Spleen (tissue), 11 donors: ENCODE measurements around the gene FARSA. TPM values are rescaled to one million over a fixed set of nuclear protein-coding genes. Genes with fewer than 3 reads are reported as not detected.
"Not testable (repeated sequence)": the region's sequence is repeated elsewhere in the genome, so short reads cannot be mapped to it uniquely, and the experiment has no call there.

Experiments used
- DNase-seq: peaks from one replicate; pipeline ENCODE4 v3.0.0-alpha.2; 2020
- H3K27ac ChIP-seq, 8 donors: fragments of 200-600 bp; sonication (generic) in 7 of 8; 1 replicate in 4 of 8; 2 replicates in 4 of 8; pipeline versions ENCODE4 v1.5.0 to v1.8.0; 2016 to 2021; ENCODE audit warnings: inconsistent platforms in 4 of 8, mild to moderate bottlenecking in 4 of 8, moderate library complexity in 1 of 8
- H3K27me3 ChIP-seq, 7 donors: fragments of 200-600 bp; sonication (generic) in 6 of 7; replicated peaks in 1 of 7; 1 replicate in 4 of 7; 2 replicates in 3 of 7; pipeline versions ENCODE4 v1.5.0 to v1.8.0; 2016 to 2021; ENCODE audit warnings: inconsistent platforms in 3 of 7, mild to moderate bottlenecking in 1 of 7
- H3K36me3 ChIP-seq, 6 donors: fragments of 200-600 bp; sonication (generic) in 5 of 6; 1 replicate in 4 of 6; 2 replicates in 2 of 6; pipeline versions ENCODE4 v1.5.0 to v1.8.0; 2016 to 2021; ENCODE audit warnings: inconsistent platforms in 2 of 6
- H3K4me1 ChIP-seq, 6 donors: fragments of 200-600 bp; sonication (generic) in 5 of 6; 1 replicate in 3 of 6; 2 replicates in 3 of 6; pipeline versions ENCODE4 v1.5.0 to v1.8.0; 2016 to 2021; ENCODE audit warnings: inconsistent platforms in 3 of 6
- H3K4me3 ChIP-seq, 8 donors: fragments of 200-600 bp; sonication (generic) in 7 of 8; 1 replicate in 4 of 8; 2 replicates in 4 of 8; pipeline versions ENCODE4 v1.5.0 to v1.8.0; 2016 to 2021; ENCODE audit warnings: inconsistent platforms in 4 of 8, mild to moderate bottlenecking in 4 of 8, moderate library complexity in 2 of 8
- H3K9me3 ChIP-seq, 8 donors: fragments of 200-600 bp; sonication (generic) in 7 of 8; 1 replicate in 4 of 8; 2 replicates in 4 of 8; pipeline versions ENCODE4 v1.5.0 to v1.8.0; 2016 to 2021; ENCODE audit warnings: inconsistent platforms in 4 of 8
- CTCF ChIP-seq, 11 experiments: fragments of 200-600 bp in 7 of 11; fragments of 450-650 bp in 4 of 11; sonication (generic) in 4 of 11; IDR thresholded peaks in 8 of 11; conservative IDR thresholded peaks in 3 of 11; 1 replicate in 7 of 11; 2 replicates in 4 of 11; pipeline versions ENCODE4 v1.4.0 to v1.8.0; 2016 to 2021; ENCODE audit warnings: antibody characterized with exemption in 11 of 11, inconsistent platforms in 4 of 11, mild to moderate bottlenecking in 1 of 11
- POLR2A ChIP-seq, 3 donors: fragments of 450-650 bp; IDR thresholded peaks; one replicate each; pipeline ENCODE4 v1.5.1; 2017; ENCODE audit warnings: antibody characterized with exemption in 3 of 3, mild to moderate bottlenecking in 1 of 3
- POLR2AphosphoS5 ChIP-seq, 3 donors: sonication (generic); formaldehyde crosslinking; IDR thresholded peaks; one replicate each; pipeline ENCODE4 v1.5.1; 2017; ENCODE audit warnings: antibody characterized with exemption in 3 of 3
- WGBS, 5 donors: extraction: QIAGEN DNeasy Blood & Tissue Kit in 3 of 5; methylation state at CpG; one replicate each; pipeline versions ENCODE4 v1.1.5 to v1.1.7; 2013 to 2018; 5-methylcytosine and 5-hydroxymethylcytosine counted together
- intact Hi-C: fragments of 100-400 bp; cut with DNase I; formaldehyde crosslinking; loops from one replicate; pipeline ENCODE4 v1.15.0; 2023; ENCODE audit warnings: low total_unique reads
- polyA plus RNA-seq, 3 donors: library from polyadenylated mRNA; stranded (reverse); fragments of 200-250 nt; gene quantifications; one replicate each; pipeline ENCODE4 v1.2.1, GENCODE V29; 2013
- total RNA-seq, 7 donors: library from RNA; depleted of rRNA in 3 of 7; stranded (reverse); fragments of >200 nt in 3 of 7; fragmentation: NEBNext Ultra II Directional in 4 of 7; extraction: Animal tissue kit (Norgen Biotek cat#: 25700) in 4 of 7; gene quantifications; one replicate each; pipeline versions ENCODE4 v1.1.0 to v1.2.1, GENCODE V29; 2016 to 2021
- donor health status: healthy with polysubstance abuse.
- donor health status: DM: no; HTN: no; CAD: no; lungs with moderate emphysema.
- donor health status: DM: no; HTN: no; CAD: no.
- donor health status: Bipolar disorder and iron deficiency.
- donor health status: healthy.
- donor health status: DM: no; HTN: no; CAD: no.
- donor health status: DM: yes; HTN: yes; CAD: no.

Gene FARSA
- total and polyA plus RNA-seq, 10 donors: 25.1 to 55.4 (median 39.3) TPM

GRCh38 chr19:12979974-12980373 lies 46.5 kb upstream of the FARSA start:
- WGBS, 5 donors: 67 to 81% (median 79%) methylated on average over 3 of the region's 3 CpGs
- no peak for TF ChIP-seq POLR2AphosphoS5 (IDR thresholded peaks at IDR 0.05)
- no peak for TF ChIP-seq POLR2A (IDR thresholded peaks at IDR 0.05)
- TF ChIP-seq CTCF (IDR thresholded peaks at IDR 0.05 in 8 of 11, conservative IDR thresholded peaks at IDR 0.05 in 3 of 11): no peak
- no peak for DNase-seq
- Histone ChIP-seq H3K27ac (no peak overlapping the region), H3K4me1 (peaks cover 0 to 33% (median 17%) of the 10 kb centered on the region in 6 donors), H3K4me3 (no peak overlapping the region), H3K36me3 (no peaks in the 10 kb centered on the region), H3K27me3 (peaks cover 0 to 59% (median 5%) of the 10 kb centered on the region in 7 donors), H3K9me3 (no peaks in the 10 kb centered on the region)
- intact Hi-C loops: loop anchor here (5.0 to 10.0 kb wide), 4 partner anchors 55 to 605 kb away; no protein-coding TSS in a partner anchor

- H3K36me3 ChIP-seq, H3K27ac ChIP-seq, H3K9me3 ChIP-seq, H3K4me3 ChIP-seq, DNase-seq: not testable (repeated sequence)
- Histone ChIP-seq H3K4me1 (peaks cover 0 to 11% (median 4%) of the 10 kb centered on the region in 6 donors), H3K27me3 (peaks cover 0 to 36% (median 8%) of the 10 kb centered on the region in 7 donors)
- WGBS, 5 donors: 87 to 92% (median 89%) methylated on average over 7 of the region's 7 CpGs
- intact Hi-C loops: loop anchor here (5.0 to 10.0 kb wide), 3 partner anchors 86 to 609 kb away; no protein-coding TSS in a partner anchor
Measured at GRCh38 chr19:12976109-12976508, 42.6 kb upstream of the FARSA start.

GRCh38 chr19:12975221-12975741 lies 41.8 kb upstream of the FARSA start:
- TF ChIP-seq POLR2A (IDR thresholded peaks at IDR 0.05): no peak
- no peak for TF ChIP-seq CTCF (IDR thresholded peaks at IDR 0.05 in 8 of 11, conservative IDR thresholded peaks at IDR 0.05 in 3 of 11)
- no peak for TF ChIP-seq POLR2AphosphoS5 (IDR thresholded peaks at IDR 0.05)
- intact Hi-C loops: loop anchor here (5.0 to 10.0 kb wide), 3 partner anchors 87 to 610 kb away; no protein-coding TSS in a partner anchor
- no peaks in the 10 kb centered on the region for H3K9me3 ChIP-seq
- no peak overlapping the region for H3K27ac ChIP-seq
- DNase-seq: no peak
- peaks cover 0 to 11% (median 4%) of the 10 kb centered on the region in 6 donors for H3K4me1 ChIP-seq
- H3K4me3 ChIP-seq: no peak overlapping the region
- H3K36me3 ChIP-seq: no peaks in the 10 kb centered on the region
- H3K27me3 ChIP-seq: peaks cover 0 to 30% (median 8%) of the 10 kb centered on the region in 7 donors
- WGBS, 5 donors: 69 to 85% (median 71%) methylated on average over 12 to 17 of the region's 17 CpGs

- intact Hi-C loops: loop anchor here (5.0 to 10.0 kb wide), 3 partner anchors 88 to 610 kb away; no protein-coding TSS in a partner anchor
- TF ChIP-seq CTCF (IDR thresholded peaks at IDR 0.05 in 8 of 11, conservative IDR thresholded peaks at IDR 0.05 in 3 of 11) (no peak), POLR2AphosphoS5 (IDR thresholded peaks at IDR 0.05) (no peak), POLR2A (IDR thresholded peaks at IDR 0.05) (no peak)
- Histone ChIP-seq H3K36me3 (no peaks in the 10 kb centered on the region), H3K4me3 (no peak overlapping the region), H3K9me3 (no peaks in the 10 kb centered on the region), H3K4me1 (peaks cover 0 to 7% (median 4%) of the 10 kb centered on the region in 6 donors), H3K27me3 (peaks cover 0 to 23% (median 8%) of the 10 kb centered on the region in 7 donors), H3K27ac (no peak overlapping the region)
- DNase-seq: no peak
- WGBS, 5 donors: 37 to 56% (median 44%) methylated on average over 16 to 19 of the region's 19 CpGs
Measured at GRCh38 chr19:12974301-12975220, 41.0 kb upstream of the FARSA start.
